Measurements from ENCODE around the gene AMY1B.
"Not testable (repeated sequence)": the region's sequence is repeated elsewhere in the genome, so short reads cannot be mapped to it uniquely, and the experiment has no call there.

AMY1B gene

DNA sequence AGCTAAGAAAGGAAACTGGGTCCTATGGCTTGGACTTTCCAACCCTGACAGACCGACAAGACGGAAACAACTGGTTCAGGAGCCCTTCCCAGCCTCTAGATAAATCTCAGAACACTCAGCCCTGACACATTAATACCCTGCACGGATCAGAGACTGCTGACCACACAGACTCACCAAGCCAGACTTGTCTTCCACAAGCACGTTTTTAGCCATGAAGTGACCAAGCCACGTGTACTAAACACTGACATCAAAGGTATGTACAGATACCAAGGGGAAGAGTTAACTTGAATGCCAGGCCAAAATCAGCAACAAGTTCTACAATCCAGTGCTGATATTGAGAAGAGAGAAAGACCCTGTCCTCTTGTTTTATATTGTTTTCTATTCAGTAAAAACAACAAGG, at the start of gene AMY1B:
TSS of gene AMY1B (minus strand) at position 101 of the 400 bp plus-strand sequence. CDS start 571 bp downstream, outside the sequence.
- not testable (repeated sequence) for H3K9ac ChIP-seq (ENCODE audit: insufficient read length); H3K4me3 ChIP-seq; H3K27ac ChIP-seq; DNase-seq (ENCODE audit: low read depth, low spot score); H3K36me3 ChIP-seq (ENCODE audit: insufficient read depth, low read length); H3K9me3 ChIP-seq (ENCODE audit: low read depth, low read length)

DNA sequence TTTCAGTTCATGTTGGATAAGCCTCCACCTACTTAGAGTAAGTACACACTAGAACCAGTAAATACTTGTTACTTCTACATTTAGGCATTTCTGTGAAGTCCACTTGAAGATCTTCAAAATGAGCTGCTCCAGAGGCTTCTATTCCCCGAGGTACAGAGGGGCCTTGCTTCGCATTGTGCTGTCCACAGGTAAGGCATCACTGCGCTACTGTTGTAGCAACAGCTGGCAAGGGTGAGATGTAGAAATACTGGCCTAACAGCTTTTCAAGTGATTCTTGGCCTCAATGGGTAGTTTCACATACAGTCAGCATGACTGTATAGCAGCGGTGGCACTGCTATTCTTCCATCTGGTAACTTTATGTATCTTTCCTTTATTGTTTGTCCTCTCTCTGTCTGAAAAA, 49.0 kb upstream of the AMY1B start:
- H3K9me3 ChIP-seq (ENCODE audit: low read depth, low read length); H3K36me3 ChIP-seq (ENCODE audit: insufficient read depth, low read length); H3K9ac ChIP-seq (ENCODE audit: insufficient read length); DNase-seq (ENCODE audit: low read depth, low spot score); H3K4me3 ChIP-seq; H3K27ac ChIP-seq: not testable (repeated sequence)

- H3K9ac ChIP-seq (ENCODE audit: insufficient read length); H3K4me3 ChIP-seq; H3K9me3 ChIP-seq (ENCODE audit: low read depth, low read length); H3K36me3 ChIP-seq (ENCODE audit: insufficient read depth, low read length); H3K27ac ChIP-seq; DNase-seq (ENCODE audit: low read depth, low spot score): not testable (repeated sequence)
Measured at GRCh38 chr1:103744449-103744848, 48.4 kb upstream of the AMY1B start.

DNA sequence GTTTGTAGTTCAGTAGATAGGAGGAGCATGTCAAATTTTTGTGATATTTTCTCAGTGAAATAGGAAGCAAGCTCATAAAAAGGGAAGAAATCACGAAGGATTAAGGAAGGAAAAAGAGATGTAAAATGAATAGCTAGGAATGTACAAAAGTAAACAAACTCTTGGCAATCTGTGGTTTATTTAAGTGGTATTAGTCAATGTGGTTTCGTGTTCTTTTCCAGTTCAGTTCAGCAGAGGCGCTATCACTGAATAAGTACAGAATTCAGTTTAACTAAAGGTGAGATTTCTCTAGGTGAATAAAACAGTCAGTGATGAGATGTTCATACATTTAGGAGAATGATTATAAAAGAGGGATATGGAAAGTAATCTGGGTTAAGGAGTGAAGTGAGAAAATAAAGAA, 42.0 kb upstream of the AMY1B start:
- DNase-seq (ENCODE audit: low read depth, low spot score); H3K36me3 ChIP-seq (ENCODE audit: insufficient read depth, low read length); H3K4me3 ChIP-seq; H3K9ac ChIP-seq (ENCODE audit: insufficient read length); H3K27ac ChIP-seq; H3K9me3 ChIP-seq (ENCODE audit: low read depth, low read length): not testable (repeated sequence)

DNA sequence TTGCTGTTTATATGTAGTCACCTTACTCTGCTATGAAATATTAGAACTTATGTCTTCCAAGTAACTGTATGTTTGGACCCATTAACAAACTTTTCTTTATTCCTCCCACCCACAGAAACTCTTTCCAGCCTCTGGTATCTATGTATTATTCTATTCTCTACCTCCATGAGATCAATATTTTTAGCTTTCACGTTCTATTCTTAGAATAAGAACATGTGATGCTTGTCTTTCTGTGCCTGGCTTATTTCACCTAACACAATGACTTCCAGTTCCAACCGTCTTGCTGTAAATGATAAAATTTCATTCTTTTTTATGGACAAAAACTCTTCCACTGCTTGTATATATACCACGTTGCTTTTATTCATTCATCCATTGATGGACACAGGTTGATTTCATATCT, 39.3 kb upstream of the AMY1B start:
- not testable (repeated sequence) for H3K27ac ChIP-seq; DNase-seq (ENCODE audit: low read depth, low spot score); H3K9ac ChIP-seq (ENCODE audit: insufficient read length); H3K36me3 ChIP-seq (ENCODE audit: insufficient read depth, low read length); H3K9me3 ChIP-seq (ENCODE audit: low read depth, low read length); H3K4me3 ChIP-seq

DNA sequence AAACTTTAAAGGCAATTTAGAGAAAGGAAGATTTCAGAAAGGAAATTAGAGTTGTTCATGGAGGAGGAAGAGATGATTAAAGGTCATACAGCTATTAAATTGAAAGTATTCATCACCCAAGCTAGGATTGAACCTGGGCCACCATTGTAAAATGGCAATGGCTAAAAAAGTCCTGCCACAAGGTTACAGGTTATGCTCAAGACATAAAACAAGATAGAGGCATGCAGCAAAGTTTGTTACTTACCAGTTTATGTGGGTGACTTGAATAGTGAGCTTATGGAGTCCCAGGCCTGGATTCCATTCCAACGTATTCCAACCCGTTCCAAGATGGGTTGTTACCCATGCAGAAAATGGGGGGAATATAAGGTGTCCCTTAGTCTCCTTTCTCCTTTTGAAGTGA, 25.5 kb upstream of the AMY1B start:
- H3K36me3 ChIP-seq (ENCODE audit: insufficient read depth, low read length); H3K9ac ChIP-seq (ENCODE audit: insufficient read length); DNase-seq (ENCODE audit: low read depth, low spot score); H3K9me3 ChIP-seq (ENCODE audit: low read depth, low read length); H3K4me3 ChIP-seq; H3K27ac ChIP-seq: not testable (repeated sequence)

DNA sequence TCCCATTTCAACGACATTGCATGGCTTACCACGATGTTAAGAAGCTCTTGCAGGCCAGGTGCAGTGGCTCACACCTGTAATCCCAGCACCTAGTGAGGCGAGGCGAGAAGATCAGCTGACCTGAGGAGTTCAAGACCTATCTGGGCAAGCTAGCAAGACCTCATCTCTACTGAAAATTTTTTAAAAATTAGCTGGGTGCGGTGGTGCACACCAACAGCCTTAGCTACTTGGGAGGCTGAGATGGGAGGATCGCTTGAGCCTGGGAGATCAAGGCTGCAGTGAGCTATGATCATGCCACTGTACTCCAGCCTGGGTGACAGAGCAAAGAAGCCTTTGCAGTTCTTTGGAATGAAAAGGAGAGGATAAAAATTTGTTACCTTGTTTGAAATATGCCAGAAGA, 21.4 kb upstream of the AMY1B start:
- not testable (repeated sequence) for H3K27ac ChIP-seq; H3K36me3 ChIP-seq (ENCODE audit: insufficient read depth, low read length); H3K9ac ChIP-seq (ENCODE audit: insufficient read length); H3K9me3 ChIP-seq (ENCODE audit: low read depth, low read length); DNase-seq (ENCODE audit: low read depth, low spot score); H3K4me3 ChIP-seq

DNA sequence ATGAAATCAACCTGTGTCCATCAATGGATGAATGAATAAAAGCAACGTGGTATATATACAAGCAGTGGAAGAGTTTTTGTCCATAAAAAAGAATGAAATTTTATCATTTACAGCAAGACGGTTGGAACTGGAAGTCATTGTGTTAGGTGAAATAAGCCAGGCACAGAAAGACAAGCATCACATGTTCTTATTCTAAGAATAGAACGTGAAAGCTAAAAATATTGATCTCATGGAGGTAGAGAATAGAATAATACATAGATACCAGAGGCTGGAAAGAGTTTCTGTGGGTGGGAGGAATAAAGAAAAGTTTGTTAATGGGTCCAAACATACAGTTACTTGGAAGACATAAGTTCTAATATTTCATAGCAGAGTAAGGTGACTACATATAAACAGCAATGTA, 14.4 kb upstream of the AMY1B start:
- H3K27ac ChIP-seq; H3K4me3 ChIP-seq; H3K9ac ChIP-seq (ENCODE audit: insufficient read length); DNase-seq (ENCODE audit: low read depth, low spot score); H3K36me3 ChIP-seq (ENCODE audit: insufficient read depth, low read length); H3K9me3 ChIP-seq (ENCODE audit: low read depth, low read length): not testable (repeated sequence)

DNA sequence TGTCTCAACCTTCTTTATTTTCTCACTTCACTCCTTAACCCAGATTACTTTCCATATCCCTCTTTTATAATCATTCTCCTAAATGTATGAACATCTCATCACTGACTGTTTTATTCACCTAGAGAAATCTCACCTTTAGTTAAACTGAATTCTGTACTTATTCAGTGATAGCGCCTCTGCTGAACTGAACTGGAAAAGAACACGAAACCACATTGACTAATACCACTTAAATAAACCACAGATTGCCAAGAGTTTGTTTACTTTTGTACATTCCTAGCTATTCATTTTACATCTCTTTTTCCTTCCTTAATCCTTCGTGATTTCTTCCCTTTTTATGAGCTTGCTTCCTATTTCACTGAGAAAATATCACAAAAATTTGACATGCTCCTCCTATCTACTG, 11.7 kb upstream of the AMY1B start:
- not testable (repeated sequence) for H3K4me3 ChIP-seq; H3K36me3 ChIP-seq (ENCODE audit: insufficient read depth, low read length); H3K27ac ChIP-seq; DNase-seq (ENCODE audit: low read depth, low spot score); H3K9me3 ChIP-seq (ENCODE audit: low read depth, low read length); H3K9ac ChIP-seq (ENCODE audit: insufficient read length)

- H3K36me3 ChIP-seq (ENCODE audit: insufficient read depth, low read length); H3K9me3 ChIP-seq (ENCODE audit: low read depth, low read length); H3K4me3 ChIP-seq; H3K9ac ChIP-seq (ENCODE audit: insufficient read length); H3K27ac ChIP-seq; DNase-seq (ENCODE audit: low read depth, low spot score): not testable (repeated sequence)
Measured at GRCh38 chr1:103701256-103701655, 5.2 kb upstream of the AMY1B start.

- H3K27ac ChIP-seq; H3K9me3 ChIP-seq (ENCODE audit: low read depth, low read length); H3K36me3 ChIP-seq (ENCODE audit: insufficient read depth, low read length); H3K9ac ChIP-seq (ENCODE audit: insufficient read length); DNase-seq (ENCODE audit: low read depth, low spot score); H3K4me3 ChIP-seq: not testable (repeated sequence)
Measured at GRCh38 chr1:103700669-103701068, 4.7 kb upstream of the AMY1B start.

GRCh38 chr1:103697430-103697829, 1.4 kb upstream of the AMY1B start:
- not testable (repeated sequence) for H3K9me3 ChIP-seq (ENCODE audit: low read depth, low read length); H3K36me3 ChIP-seq (ENCODE audit: insufficient read depth, low read length); H3K9ac ChIP-seq (ENCODE audit: insufficient read length); DNase-seq (ENCODE audit: low read depth, low spot score); H3K27ac ChIP-seq; H3K4me3 ChIP-seq

DNA sequence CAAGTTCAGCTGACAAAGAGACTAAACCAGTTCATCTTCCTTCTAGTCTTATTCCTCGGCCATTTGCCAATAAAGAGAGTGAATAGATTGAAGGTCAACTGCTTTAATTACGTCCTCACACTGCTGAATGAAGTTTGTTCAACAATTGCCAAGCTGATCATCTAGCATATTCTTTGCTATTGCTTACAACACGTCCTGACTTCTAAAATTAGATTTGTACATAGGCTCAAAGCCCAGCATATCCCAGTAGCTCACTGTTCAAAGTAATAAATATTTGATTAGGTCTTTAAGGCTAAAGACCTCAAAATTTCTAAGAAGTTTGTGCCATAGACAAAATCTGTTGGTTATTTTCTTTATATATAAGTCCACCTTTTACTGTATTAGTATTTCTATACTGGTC, 19.7 kb downstream of the AMY1B start:
- not testable (repeated sequence) for H3K36me3 ChIP-seq (ENCODE audit: insufficient read depth, low read length); H3K9ac ChIP-seq (ENCODE audit: insufficient read length); H3K4me3 ChIP-seq; H3K9me3 ChIP-seq (ENCODE audit: low read depth, low read length); H3K27ac ChIP-seq; DNase-seq (ENCODE audit: low read depth, low spot score)

- not testable (repeated sequence) for H3K9me3 ChIP-seq (ENCODE audit: low read depth, low read length); DNase-seq (ENCODE audit: low read depth, low spot score); H3K4me3 ChIP-seq; H3K9ac ChIP-seq (ENCODE audit: insufficient read length); H3K27ac ChIP-seq; H3K36me3 ChIP-seq (ENCODE audit: insufficient read depth, low read length)
Measured at GRCh38 chr1:103655460-103655859, 40.5 kb downstream of the AMY1B start, which contains the start of gene AMY1A. Gene AMY1A, plus strand, starts transcription at chr1:103655760. Its CDS starts 571 bp downstream, at chr1:103656331.

GRCh38 chr1:103654133-103654532, 41.9 kb downstream of the AMY1B start:
- not testable (repeated sequence) for H3K27ac ChIP-seq; H3K9ac ChIP-seq (ENCODE audit: insufficient read length); H3K4me3 ChIP-seq; H3K9me3 ChIP-seq (ENCODE audit: low read depth, low read length); H3K36me3 ChIP-seq (ENCODE audit: insufficient read depth, low read length); DNase-seq (ENCODE audit: low read depth, low spot score)

GRCh38 chr1:103650889-103651288, 45.1 kb downstream of the AMY1B start:
- not testable (repeated sequence) for DNase-seq (ENCODE audit: low read depth, low spot score); H3K27ac ChIP-seq; H3K36me3 ChIP-seq (ENCODE audit: insufficient read depth, low read length)

More at GRCh38 chr1:103650889-103651288, 45.1 kb downstream of the AMY1B start:
- H3K9ac ChIP-seq (ENCODE audit: insufficient read length); H3K4me3 ChIP-seq; H3K9me3 ChIP-seq (ENCODE audit: low read depth, low read length): not testable (repeated sequence)
